AG09309 (cell line): ENCODE measurements around the gene SSTR4.

ENCODE experiments used
- DNase-seq: peaks from one replicate; pipeline ENCODE4 v3.0.0-alpha.2; 2010; ENCODE audit warnings: low read depth
- H3K4me3 ChIP-seq: 2 replicates; pipeline ENCODE4 v1.5.1; 2011; ENCODE audit warnings: mild to moderate bottlenecking, low read depth, low read length, moderate library complexity; ENCODE audit not compliant: control insufficient read depth
- CTCF ChIP-seq: IDR thresholded peaks from 2 replicates; pipeline ENCODE4 v1.5.1; 2011; ENCODE audit warnings: mild to moderate bottlenecking, low read depth, low read length, inconsistent platforms; ENCODE audit not compliant: insufficient read depth, control insufficient read depth; ENCODE audit errors: missing control alignments

Gene SSTR4

GRCh38 chr20:23050847-23051627 lies 15.9 kb downstream of the SSTR4 start:
- peak; percentile 75 for TF ChIP-seq CTCF
- H3K4me3 ChIP-seq = peak overlapping the region; percentile 47
- no peak for DNase-seq

GRCh38 chr20:23052904-23053303 lies 17.8 kb downstream of the SSTR4 start:
- TF ChIP-seq CTCF = no peak
- H3K4me3 ChIP-seq = no peak overlapping the region
- no peak for DNase-seq

- H3K4me3 ChIP-seq = no peak overlapping the region
- TF ChIP-seq CTCF = no peak
- no peak for DNase-seq
These were observed 23.1 kb downstream of the SSTR4 start for GRCh38 chr20:23058240-23058639.

GRCh38 chr20:23059001-23059400 lies 23.9 kb downstream of the SSTR4 start:
- no peak for DNase-seq
- no peak for TF ChIP-seq CTCF
- H3K4me3 ChIP-seq = no peak overlapping the region

- DNase-seq = no peak
- H3K4me3 ChIP-seq = no peak overlapping the region
These were observed 24.7 kb downstream of the SSTR4 start for GRCh38 chr20:23059846-23060245.

GRCh38 chr20:23060629-23061028 lies 25.5 kb downstream of the SSTR4 start:
- H3K4me3 ChIP-seq = no peak overlapping the region
- no peak for TF ChIP-seq CTCF
- DNase-seq = no peak

More at GRCh38 chr20:23059846-23060245, 24.7 kb downstream of the SSTR4 start:
- no peak for TF ChIP-seq CTCF
